ENCODE data around the gene RAD54L. TPM values are rescaled to one million over a fixed set of nuclear protein-coding genes. Genes with fewer than 3 reads are reported as not detected.

Gene RAD54L
- total RNA-seq, 2 donors from 2014 or later, result not detected

DNA sequence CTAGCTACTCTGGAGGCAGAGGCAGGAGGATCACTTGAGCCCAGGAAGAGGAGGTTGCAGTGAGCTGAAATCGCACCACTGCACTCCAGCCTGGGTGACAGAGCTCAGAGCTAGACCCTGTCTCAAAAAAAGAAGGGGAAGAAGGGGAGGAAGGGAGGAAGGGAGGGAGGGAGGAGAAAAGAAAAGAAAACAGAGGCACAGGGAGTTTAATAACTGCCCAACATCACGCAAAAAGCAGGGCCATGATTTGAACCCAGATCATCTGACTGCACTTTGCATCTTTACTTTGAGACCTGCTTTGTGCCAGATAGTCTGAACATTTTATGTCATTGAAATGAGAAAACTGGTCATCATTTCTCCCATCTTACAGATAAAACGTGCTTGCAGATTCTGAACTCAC lies 42.4 kb upstream of the RAD54L start:
- Histone ChIP-seq H3K9me3 (no peaks in the 10 kb centered on the region), H3K4me1 (peaks cover 0 to 46% of the 10 kb centered on the region in 2 donors), H3K27me3 (no peaks in the 10 kb centered on the region), H3K4me3 (no peak overlapping the region), H3K36me3 (no peaks in the 10 kb centered on the region), H3K27ac (peak overlapping the region; percentile 85 to 95)
- no peak for DNase-seq (ENCODE audit: low spot score)
- TF ChIP-seq, protein P1, sequence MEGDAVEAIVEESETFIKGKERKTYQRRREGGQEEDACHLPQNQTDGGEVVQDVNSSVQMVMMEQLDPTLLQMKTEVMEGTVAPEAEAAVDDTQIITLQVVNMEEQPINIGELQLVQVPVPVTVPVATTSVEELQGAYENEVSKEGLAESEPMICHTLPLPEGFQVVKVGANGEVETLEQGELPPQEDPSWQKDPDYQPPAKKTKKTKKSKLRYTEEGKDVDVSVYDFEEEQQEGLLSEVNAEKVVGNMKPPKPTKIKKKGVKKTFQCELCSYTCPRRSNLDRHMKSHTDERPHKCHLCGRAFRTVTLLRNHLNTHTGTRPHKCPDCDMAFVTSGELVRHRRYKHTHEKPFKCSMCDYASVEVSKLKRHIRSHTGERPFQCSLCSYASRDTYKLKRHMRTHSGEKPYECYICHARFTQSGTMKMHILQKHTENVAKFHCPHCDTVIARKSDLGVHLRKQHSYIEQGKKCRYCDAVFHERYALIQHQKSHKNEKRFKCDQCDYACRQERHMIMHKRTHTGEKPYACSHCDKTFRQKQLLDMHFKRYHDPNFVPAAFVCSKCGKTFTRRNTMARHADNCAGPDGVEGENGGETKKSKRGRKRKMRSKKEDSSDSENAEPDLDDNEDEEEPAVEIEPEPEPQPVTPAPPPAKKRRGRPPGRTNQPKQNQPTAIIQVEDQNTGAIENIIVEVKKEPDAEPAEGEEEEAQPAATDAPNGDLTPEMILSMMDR (IDR thresholded peaks at IDR 0.05), result no peak

DNA sequence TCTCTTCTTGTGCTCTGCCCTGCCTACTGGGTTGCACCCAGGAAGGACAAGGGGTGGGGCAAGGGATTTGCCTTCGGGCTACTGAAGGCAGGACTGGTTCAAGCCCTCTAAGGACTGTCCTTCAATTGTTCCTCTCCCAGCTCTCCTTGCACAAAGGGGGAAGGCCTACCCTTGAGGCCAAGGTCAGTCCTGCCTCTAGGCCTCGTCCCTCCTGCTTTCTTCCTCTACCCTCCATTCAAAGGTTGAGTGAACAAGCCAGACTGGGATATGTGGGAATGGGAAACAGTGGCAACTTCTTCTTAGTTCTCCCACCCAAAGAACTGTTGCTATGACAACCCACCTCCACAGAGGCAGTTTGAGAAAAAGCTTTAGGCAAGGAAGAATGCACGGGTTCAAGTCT lies 41.8 kb upstream of the RAD54L start:
- TF ChIP-seq, protein P1 (IDR thresholded peaks at IDR 0.05), result no peak
- Histone ChIP-seq H3K36me3 (no peaks in the 10 kb centered on the region), H3K27ac (peak overlapping the region; percentile 85 to 95), H3K27me3 (no peaks in the 10 kb centered on the region), H3K9me3 (no peaks in the 10 kb centered on the region), H3K4me1 (peaks cover 0 to 46% of the 10 kb centered on the region in 2 donors), H3K4me3 (no peak overlapping the region)
- no peak for DNase-seq (ENCODE audit: low spot score)

DNA sequence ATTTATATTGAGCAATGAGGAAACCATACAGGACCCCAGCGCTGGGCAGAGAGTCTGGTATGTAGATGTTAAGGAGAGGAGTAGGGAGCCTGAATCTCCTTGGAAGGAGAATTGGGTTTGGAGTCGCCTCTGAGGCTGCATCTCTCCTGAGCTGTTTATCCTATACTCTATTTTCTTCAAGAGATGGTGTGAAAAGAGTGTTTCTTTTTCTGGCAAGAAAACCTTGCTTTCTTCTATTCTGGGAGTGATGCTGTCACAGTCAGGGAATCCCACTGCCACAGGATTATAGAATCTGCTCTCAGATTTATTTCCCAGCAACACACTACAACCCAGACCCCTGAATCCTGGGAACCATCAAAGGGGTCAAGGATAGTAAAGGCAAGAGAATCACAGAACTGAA lies 41.2 kb upstream of the RAD54L start:
- Histone ChIP-seq H3K4me1 (peaks cover 0 to 46% of the 10 kb centered on the region in 2 donors), H3K4me3 (no peak overlapping the region)

DNA sequence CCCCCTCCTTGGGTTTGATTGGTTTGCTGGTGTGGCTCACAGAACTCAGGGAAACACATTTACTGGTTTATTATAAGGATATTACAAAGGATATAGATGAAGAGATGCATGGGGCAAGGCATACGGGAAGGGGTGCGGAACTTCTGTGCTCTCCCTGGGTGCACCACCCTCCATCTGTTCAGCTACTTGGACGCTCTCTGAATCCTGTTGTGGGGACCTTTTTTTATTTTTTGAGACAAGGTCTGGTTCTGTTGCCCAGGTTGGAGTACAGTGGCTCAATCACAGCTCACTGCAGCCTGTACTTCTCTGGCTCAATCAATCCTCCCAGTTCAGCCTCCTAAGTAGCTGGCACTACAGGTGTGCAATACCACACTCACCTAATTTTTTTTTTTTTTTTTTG lies 37.0 kb upstream of the RAD54L start:
- no peak for DNase-seq (ENCODE audit: low spot score)
- no peak overlapping the region for H3K4me3 ChIP-seq
- H3K36me3 ChIP-seq, result no peaks in the 10 kb centered on the region
- peaks cover 0 to 16% of the 10 kb centered on the region in 2 donors for H3K4me1 ChIP-seq
- no peaks in the 10 kb centered on the region for H3K9me3 ChIP-seq
- H3K27ac ChIP-seq, result no peak overlapping the region
- no peaks in the 10 kb centered on the region for H3K27me3 ChIP-seq
- TF ChIP-seq, protein P1 (IDR thresholded peaks at IDR 0.05), result no peak

More for the DNA sequence above, 41.2 kb upstream of the RAD54L start:
- Histone ChIP-seq H3K9me3 (no peaks in the 10 kb centered on the region), H3K27ac (peak overlapping the region; percentile 85 to 95), H3K27me3 (no peaks in the 10 kb centered on the region), H3K36me3 (no peaks in the 10 kb centered on the region)
- no peak for DNase-seq (ENCODE audit: low spot score)
- TF ChIP-seq, protein P1 (IDR thresholded peaks at IDR 0.05), result no peak

DNA sequence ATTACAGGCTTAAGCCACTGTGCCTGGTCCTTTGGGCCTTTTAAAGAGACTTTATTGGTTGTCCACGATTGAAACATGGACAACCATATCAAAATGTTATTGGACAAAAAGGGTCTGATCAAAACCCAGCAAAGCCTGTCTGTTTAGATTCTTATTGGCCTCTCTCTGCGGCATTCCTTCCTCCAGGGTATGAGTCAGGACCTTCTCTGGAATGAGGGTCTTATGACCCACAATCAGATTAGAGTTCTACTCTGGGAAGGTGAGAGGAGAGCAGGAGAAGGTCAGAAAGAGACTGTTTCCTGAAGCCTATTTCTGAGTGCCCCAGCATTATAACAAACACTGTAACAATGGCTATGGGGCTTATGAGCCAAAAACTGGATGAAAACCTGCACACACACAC lies 36.5 kb upstream of the RAD54L start:
- no peak overlapping the region for H3K27ac ChIP-seq
- DNase-seq (ENCODE audit: low spot score), result no peak
- H3K4me1 ChIP-seq, result peaks cover 0 to 11% of the 10 kb centered on the region in 2 donors
- H3K27me3 ChIP-seq, result no peaks in the 10 kb centered on the region
- no peaks in the 10 kb centered on the region for H3K9me3 ChIP-seq
- H3K36me3 ChIP-seq, result no peaks in the 10 kb centered on the region
- H3K4me3 ChIP-seq, result no peak overlapping the region
- TF ChIP-seq, protein P1 (IDR thresholded peaks at IDR 0.05), result no peak

DNA sequence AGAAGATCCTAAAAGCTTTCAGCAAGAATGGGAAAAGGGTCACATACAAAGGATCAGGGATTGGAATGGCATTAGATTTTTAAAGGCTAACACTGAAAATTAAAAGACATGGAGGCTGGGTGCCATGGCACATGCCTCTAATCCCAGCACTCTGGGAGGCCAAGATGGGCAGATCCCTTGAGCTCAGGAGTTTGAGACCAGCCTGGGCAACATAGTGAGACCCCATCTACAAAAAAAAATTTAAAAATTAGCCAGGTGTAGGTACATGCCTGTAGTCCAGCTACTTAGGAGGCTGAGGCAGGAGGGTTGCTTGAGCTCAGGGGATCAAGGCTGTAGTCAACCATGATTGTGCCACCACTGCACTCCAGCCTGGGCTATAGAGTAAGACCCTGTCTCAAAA lies 32.1 kb upstream of the RAD54L start:
- no peak for DNase-seq (ENCODE audit: low spot score)

More for the DNA sequence above, 32.1 kb upstream of the RAD54L start:
- Histone ChIP-seq H3K27ac (no peak overlapping the region), H3K4me3 (no peak overlapping the region), H3K4me1 (no peaks in the 10 kb centered on the region), H3K36me3 (no peaks in the 10 kb centered on the region), H3K27me3 (no peaks in the 10 kb centered on the region), H3K9me3 (no peaks in the 10 kb centered on the region)
- TF ChIP-seq, protein P1 (IDR thresholded peaks at IDR 0.05), result no peak
